VCaP (cell line): ENCODE results near the gene FOXD4L1.
"Not testable (repeated sequence)": the region's sequence is repeated elsewhere in the genome, so short reads cannot be mapped to it uniquely, and the experiment has no call there.

ENCODE experiments used
- H3K27ac ChIP-seq: fragments of 450-650 bp; 2 replicates; pipeline ENCODE4 v1.5.1; 2017

FOXD4L1 gene

DNA sequence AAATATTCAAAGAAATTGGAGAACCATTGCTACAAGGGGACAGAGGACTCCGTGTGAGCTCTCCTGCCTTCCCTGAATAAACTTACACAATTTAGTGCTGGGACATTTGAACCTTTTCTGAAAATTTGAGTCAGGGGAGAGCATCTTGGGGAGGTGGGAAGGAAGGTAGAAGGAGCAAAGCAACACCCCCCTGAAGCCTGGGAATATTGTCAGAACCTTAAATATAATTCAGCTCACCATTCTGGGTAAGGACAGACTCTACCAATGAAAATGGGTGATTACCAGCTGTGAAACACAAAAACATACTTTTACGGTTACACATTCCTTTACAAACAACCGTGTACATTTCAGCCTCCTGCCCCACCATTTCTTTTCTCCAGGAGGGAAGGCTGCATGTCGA, at the start of gene FOXD4L1:
Gene FOXD4L1, plus strand, starts transcription at position 301 of the 400 bp plus-strand sequence. CDS start 592 bp downstream, outside the sequence.
- H3K27ac ChIP-seq: not testable (repeated sequence)

DNA sequence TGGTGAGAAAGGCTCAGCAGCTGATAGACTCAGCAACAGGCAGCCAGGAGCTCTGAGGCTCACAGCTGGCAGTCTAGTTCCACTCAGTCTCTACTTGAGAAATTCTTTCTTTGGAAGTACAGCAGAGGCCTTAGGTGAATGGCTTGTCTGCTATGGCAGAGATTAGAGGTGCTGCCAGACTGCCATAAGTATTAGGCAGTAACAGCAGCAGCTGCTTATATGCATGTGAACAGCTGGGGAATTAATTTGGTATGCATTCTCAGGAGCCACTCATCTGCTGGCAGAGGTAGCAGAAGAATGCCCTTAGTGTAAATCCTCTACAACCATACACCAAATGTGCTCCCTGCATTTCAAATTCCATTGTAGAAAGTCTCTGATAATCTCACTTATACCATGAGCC, 32.7 kb upstream of the FOXD4L1 start:
- not testable (repeated sequence) for H3K27ac ChIP-seq

DNA sequence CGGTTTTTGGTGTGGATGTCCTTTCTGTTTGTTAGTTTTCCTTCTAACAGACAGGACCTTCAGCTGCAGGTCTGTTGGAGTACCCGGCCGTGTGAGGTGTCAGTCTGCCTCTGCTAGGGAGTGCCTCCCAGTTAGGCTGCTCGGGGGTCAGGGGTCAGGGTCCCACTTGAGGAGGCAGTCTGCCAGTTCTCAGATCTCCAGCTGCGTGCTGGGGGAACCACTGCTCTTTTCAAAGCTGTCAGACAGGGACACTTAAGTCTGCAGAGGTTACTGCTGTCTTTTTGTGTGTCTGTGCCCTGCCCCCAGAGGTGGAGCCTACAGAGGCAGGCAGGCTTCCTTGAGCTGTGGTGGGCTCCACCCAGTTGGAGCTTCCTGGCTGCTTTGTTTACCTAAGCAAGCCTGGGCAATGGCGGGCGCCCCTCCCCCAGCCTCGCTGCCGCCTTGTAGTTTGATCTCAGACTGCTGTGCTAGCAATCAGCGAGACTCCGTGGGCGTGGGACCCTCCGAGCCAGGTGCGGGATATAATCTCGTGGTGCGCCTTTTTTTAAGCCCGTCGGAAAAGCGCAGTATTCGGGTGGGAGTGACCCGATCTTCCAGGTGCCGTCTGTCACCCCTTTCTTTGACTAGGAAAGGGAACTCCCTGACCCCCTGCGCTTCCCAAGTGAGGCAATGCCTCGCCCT, 21.6 kb upstream of the FOXD4L1 start:
- H3K27ac ChIP-seq: not testable (repeated sequence)

DNA sequence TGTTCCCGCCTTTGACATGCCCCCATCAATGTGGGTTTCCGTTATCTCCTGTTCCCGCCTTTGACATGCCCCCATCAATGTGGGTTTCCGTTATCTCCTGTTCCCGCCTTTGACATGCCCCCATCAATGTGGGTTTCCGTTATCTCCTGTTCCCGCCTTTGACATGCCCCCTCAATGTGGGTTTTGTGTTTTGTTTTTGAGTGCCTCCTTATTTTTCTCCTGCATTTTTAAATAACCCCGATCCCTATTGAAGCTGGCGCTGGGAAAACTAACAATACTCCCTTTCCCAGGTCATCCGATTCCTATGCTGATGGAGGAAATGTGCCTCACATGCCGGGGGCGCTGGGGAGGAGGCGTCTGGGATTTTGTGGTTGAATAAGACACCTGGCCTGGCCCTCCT, 1.9 kb upstream of the FOXD4L1 start:
- not testable (repeated sequence) for H3K27ac ChIP-seq

DNA sequence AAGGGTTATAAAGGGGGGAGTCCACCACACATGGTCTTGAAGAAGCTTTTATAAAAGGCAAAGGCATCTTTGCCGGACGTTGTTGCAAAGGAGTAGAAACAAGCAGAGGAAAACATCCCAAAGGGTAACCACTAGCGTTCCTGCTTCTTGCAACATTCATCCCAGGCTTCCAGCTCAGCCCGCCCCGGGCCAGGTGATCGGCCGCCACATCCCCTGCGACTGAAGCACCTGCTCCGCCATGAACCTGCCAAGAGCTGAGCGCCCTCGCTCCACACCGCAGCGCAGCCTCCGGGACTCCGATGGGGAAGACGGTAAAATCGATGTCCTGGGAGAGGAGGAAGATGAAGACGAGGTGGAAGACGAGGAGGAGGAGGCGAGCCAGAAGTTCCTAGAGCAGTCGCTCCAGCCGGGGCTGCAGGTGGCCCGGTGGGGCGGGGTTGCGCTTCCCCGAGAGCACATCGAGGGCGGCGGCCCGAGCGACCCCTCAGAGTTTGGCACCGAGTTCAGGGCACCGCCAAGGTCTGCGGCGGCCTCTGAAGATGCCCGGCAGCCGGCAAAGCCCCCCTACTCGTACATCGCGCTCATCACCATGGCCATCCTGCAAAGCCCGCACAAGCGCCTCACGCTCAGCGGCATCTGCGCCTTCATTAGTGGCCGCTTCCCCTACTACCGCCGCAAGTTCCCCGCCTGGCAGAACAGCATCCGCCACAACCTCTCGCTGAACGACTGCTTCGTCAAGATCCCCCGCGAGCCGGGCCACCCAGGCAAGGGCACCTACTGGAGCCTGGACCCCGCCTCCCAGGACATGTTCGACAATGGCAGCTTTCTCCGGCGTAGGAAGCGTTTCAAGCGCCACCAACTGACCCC, 787 bp downstream of the FOXD4L1 start:
- not testable (repeated sequence) for H3K27ac ChIP-seq

DNA sequence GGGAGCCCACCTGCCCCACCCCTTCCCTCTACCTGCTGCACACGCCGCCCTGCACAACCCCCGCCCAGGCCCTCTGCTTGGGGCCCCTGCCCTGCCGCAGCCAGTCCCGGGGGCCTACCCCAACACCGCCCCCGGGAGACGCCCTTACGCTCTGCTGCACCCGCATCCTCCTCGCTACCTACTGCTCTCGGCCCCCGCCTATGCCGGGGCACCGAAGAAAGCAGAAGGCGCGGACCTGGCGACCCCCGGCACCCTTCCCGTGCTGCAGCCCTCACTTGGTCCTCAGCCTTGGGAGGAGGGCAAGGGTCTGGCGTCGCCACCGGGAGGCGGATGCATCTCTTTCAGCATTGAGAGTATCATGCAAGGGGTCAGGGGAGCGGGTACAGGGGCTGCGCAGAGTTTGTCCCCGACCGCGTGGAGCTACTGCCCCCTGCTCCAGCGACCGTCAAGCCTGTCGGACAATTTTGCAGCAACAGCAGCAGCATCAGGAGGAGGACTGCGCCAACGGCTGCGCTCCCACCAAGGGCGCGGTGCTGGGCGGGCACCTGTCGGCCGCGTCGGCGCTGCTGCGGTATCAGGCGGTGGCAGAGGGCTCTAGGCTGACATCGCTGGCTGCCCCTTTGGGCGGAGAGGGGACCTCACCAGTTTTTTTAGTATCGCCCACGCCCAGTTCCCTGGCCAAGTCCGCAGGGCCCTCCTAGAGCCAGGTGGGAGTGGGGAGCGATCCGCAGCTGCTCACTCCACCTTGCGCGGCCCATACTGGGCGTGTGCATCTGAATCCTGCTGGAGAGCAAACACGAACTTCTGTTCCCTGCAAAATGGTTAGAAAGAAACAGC, 1.6 kb downstream of the FOXD4L1 start:
- not testable (repeated sequence) for H3K27ac ChIP-seq

DNA sequence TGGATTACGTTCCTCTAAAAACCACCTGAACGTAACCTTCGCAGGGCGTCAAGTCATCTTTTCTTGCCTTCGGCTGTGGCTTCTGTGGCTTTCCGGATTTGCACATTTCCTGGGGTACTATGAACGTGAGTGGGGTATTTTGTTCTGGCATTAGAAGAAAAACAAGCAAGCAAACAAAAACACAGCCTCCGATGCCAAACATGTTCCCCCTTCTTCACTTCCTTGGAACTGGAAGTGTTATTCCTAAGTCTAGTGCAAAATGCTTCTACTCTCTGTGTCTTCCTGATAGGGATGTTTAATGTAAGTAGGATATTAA, 2.2 kb downstream of the FOXD4L1 start:
- not testable (repeated sequence) for H3K27ac ChIP-seq

DNA sequence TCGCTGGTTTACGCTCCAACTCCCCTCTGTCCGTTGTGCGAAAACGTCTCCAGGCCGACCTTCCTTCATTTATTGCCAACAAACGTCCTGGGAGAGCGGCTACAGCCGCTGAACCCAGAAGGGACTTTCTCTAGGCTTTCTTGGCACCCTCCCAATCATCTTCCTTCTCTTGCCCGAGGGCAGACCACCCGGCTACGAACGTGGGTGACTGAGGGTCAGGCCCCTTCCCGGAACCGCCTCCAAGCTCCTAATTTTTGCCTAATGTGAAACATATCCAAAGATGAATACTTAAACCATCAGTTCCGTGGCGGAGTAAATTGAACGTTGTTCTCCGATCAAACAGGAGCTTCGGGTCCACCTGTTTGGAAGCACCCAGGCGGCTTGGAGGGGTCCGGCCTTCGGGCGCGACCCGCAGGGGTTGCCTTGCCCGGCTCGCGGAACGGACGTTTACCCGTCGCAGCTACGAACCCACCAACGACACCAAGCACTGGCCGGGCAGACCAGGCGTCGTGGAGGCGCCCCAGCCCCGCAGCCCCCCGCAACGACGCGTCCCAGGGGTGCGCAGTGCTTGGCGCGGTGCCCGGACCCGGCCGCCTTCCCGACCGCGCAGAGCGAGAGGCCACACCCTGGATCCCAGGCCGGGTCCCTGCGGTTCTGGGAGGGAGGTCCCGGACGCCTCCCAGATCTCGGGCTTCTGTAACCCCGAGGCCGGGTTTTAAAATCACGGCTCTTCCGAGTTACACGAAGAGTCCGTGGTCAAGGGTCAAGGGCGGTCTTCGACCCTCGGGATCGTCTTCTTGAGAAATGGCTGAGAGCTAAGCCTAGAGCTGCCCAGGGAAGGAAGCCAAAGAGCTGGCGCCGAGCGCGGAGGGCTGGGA, 4.0 kb downstream of the FOXD4L1 start:
- not testable (repeated sequence) for H3K27ac ChIP-seq

DNA sequence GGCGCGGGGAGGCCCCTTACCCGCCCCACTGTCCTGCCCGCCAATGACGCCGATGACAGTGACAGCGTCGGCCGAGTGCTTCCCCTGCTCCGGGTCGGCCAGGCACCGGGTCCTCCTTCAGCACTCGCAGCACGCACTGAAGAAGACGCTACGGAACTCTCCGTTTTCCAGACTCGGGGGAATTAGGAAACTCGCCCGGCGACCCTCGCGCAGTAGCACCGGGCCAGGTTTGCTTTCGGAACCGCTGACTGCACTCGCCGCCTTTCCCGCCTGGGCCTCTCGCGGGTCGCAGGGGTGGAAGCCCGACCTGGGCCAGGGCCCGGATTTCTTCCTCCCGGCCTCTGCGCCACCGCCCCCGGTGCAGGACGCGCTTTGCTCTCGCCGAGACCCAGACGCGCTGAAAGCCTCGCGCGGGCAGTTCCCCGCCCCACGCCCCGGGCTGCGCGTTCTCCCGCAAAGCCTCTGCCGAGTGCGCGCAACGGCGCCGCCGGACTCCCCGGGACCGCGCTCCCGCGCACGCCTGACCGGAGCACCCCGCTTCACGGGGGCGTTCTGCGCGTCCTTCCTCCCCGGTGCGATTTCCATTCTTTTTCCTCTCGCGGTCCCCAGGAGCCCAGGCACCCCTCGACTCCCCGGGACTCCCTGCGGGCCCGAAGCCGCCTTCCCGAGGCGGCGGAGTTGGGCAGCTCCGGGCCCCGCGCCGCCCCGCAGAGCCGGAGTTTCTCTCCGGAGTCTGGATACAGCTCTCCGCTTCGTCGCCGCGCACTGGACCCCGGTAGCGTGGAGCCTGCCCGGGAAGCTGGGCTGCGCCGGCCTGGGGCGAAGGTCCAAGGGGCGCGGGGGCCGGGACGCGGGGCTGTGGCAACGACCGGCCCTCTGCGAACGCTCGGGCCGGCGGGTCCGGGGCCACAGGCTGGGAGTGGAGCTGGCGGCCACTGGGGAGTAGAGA, 4.9 kb downstream of the FOXD4L1 start:
- not testable (repeated sequence) for H3K27ac ChIP-seq

DNA sequence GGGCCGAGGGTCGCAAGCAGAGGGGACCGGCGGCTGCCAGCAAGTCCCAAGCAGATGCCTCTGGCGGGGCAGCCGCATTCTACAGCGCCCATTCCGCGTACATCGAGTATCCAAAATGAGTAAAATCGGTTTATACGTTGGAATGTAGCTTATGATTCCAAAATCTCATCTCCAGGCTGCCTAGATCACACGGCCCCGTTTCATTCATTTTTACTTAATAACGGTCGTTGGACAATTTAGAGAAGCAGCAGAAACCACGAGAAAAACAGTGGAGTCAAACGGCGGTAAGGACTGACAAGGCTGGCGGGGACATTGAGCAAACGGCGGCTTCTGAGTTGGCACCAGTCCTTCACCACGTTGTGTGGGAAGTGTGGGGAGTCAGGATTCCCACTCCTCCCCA, 5.6 kb downstream of the FOXD4L1 start:
- not testable (repeated sequence) for H3K27ac ChIP-seq

DNA sequence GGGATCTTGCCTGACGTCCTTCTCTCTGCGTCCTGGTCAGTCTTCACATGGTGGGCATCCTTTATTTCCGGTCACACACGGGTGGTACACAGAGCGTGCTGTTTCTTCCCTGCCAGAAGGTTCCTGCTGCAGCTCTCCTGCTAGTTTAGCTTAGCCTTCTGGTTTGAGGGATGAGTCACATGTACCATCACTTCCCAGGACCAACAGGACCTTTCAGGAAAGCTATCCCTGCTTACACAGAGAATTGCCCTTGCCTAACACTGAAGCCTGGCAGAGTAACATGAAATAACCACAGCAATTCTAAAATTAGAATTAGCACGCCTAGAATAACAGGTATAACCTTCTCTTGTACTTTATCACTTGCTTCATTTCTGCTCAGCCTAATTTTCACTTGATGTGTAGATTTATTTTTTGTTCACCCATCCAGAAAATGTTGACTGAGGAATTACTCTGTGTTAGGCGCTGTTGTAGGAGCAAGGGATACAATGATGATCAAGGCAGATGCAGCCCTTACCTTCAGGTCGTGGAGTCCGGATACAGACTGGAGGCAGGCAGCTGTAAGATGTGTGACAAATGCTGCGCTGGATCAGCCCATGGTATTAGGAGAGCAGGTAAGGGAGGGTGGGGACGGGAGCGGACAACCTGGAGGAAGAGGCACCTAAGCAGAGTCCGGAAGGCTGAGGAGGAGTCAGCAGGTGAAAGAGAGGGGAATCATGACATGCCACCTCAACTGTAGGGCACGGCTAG, 9.1 kb downstream of the FOXD4L1 start:
- not testable (repeated sequence) for H3K27ac ChIP-seq

DNA sequence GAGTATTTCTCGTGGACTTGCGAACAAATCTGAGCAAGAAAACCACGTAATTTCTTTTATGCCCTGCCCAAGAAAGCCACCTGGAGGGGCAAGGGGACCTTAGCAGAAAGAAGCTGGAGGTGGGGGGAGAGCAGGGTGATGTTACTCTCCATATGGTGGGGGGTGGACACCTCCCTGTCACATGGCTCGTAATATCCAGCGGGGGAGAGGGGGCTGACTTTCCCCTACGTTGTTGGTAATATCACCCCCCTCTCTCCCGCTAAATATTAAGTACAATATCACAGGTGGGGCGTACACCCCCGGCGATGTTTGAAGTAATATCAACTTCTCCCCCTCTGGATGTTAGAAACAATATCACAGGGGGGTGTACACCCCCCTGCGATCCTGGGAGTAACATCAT, 9.7 kb downstream of the FOXD4L1 start:
- H3K27ac ChIP-seq: not testable (repeated sequence)

DNA sequence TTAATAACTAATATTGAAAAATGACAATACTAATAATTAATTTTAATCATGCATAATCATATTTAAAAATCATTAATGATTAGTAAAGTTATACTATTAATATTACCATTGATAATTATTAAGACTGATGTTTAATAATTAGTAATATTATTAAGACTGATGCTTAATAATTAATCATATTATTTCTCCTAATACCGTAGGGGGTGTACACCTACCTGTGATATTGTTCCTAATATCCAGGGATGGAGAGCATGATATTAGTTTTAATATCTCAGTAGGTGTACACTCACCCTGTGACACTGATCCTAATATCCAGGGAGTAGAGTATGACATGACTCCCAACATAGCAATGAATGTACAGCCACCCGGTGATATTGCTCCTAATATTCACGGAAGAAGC, 12.4 kb downstream of the FOXD4L1 start:
- H3K27ac ChIP-seq: not testable (repeated sequence)

DNA sequence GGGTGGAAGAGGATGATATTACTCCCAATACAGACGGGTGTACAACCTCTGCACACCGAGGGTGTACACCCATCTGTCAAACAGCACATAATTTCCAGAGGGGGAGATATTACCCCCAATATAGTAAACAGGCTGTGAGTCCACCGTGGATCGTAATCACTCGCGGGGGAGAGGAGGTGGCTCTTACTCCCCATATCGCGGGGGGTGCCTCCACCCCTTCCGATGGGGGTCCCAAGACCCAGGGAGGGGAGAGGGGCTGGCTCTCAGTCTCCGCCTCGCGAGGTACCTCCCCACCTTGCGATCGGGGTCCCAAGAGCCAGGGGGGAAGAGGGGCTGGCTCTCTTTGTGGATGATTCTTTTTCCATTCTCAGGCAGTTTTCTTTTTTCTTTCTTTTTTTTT, 13.4 kb downstream of the FOXD4L1 start:
- H3K27ac ChIP-seq: not testable (repeated sequence)

DNA sequence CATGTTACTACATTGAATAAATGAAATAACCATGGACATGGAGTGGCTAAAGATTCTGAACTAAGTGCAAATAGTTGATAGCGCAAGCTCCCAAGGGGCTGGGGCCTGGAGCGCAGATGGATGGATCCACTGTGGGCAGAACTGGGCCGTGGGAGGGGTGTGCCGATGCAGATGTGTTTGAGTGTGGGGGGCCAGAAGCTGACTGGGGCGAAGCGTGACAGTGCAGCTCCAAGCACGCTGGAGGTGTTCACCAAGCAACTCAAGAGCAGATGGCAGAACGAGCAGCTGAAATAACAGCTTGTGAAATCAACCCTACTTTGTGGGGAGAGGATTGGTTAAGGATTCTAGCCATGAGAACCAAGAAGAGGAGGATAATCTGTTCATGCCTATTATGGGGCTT, 17.0 kb downstream of the FOXD4L1 start:
- H3K27ac ChIP-seq: not testable (repeated sequence)

DNA sequence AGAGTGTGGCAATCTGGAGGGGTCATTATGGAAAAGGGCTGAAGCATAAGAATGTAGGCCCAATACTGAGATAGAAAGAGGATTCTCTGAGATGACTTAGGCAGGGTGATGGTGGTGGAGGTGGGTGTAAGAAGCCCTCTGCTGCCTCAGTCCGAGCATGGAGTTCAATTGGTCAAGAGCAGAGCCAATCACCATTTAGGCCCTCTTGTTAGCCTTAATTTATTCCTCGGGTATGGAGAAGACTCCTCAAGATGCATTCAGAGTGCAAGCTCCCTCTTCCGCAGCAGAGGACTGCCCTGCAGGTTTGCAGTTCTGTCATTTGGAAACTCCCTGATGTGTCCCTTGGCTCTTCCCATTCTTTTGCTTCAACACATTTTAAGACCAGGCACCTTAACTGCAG, 17.5 kb downstream of the FOXD4L1 start:
- H3K27ac ChIP-seq: not testable (repeated sequence)

DNA sequence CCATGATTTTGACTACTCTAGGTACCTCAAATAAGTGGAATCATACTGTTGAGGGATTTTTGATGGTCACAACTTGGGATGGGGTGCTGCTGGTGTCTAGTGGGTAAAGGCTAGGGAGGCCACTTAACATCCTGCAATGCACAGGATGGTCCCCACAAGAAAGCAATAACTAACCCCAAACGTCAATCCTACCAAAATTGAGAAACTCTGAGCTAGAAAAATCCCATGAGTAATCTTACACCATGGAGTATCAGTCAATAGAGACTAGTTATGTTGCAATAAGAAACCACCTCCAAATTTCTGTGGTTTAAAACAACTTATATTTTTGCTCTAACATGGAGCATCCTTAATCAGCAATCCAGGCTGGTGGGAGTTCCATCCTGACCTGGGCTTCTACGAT, 18.6 kb downstream of the FOXD4L1 start:
- H3K27ac ChIP-seq: not testable (repeated sequence)

DNA sequence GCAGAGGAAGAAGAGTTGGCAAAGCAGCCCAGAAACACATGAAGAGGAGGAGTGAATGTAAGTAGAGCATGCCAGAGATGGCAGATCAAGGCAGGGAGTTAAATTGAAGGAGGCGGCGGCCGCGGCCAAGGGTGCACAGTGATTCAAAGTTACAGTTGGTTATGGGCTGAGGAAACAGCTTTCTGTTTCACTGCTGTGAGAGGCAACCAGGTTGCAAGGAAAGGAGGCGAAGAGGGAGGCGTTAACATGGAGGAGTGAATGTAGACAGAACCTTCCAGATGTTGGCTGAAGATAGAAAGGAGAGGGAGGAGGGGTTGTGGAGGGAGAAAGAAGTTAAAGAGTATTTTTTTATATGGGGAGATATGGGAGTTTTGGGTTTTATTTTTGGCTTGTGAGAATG, 22.4 kb downstream of the FOXD4L1 start:
- H3K27ac ChIP-seq: not testable (repeated sequence)

DNA sequence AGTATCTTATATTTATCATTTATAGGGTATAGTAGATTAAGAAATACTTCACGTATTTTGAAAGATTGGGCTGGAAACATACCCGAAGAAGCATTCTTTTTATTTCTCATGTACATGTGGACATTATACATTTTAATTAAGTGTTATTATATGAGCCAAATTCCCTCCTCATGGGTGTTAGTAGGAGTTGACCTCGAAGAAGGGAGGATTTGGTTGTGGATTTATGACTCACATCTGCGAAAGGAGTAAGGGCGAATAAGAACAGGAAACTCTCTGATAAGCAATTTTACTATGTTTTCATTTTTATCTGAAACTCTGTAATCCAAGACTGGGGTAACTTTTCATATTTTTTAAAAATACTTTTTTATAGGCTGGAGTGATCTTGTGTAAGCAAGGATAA, 23.0 kb downstream of the FOXD4L1 start:
- not testable (repeated sequence) for H3K27ac ChIP-seq

DNA sequence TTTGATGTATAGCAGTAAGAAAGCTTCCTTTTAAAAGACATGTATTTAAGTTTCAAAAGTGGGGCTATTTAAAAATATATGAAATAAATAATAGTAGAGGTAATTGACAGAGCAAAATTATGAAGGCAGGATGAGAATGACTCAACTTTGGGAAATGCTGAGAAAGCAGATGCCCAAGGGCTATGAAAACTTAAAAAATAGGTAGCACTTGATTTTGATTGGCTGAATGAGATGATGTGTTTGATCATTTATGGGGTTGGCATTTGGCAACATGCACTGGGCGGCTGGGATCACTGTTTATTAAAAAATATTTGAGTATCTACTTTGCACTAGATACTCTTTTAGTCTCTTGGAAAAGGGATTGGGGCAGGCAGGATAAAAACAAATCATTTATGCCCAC, 26.5 kb downstream of the FOXD4L1 start:
- not testable (repeated sequence) for H3K27ac ChIP-seq
